GM23338 (cell line): ENCODE data around the gene ATP4A. TPM values are rescaled to one million over a fixed set of nuclear protein-coding genes. Genes with fewer than 3 reads are reported as not detected.

Experiments used
- ATAC-seq: fragments of 200-7000 bp; cut with Tn5 transposase; 3 replicates; pipeline ENCODE4 v1.9.1; 2020
- DNase-seq: peaks from one replicate; pipeline ENCODE4 v3.0.0-alpha.2; 2015; ENCODE audit warnings: low spot score
- H2AFZ ChIP-seq: fragments of 200-600 bp; sonication (generic); 2 replicates; pipeline ENCODE4 v1.8.0; 2016; ENCODE audit warnings: antibody characterized with exemption, mild to moderate bottlenecking, moderate library complexity
- H3F3A ChIP-seq: fragments of 200-600 bp; sonication (generic); replicated peaks from 2 replicates; pipeline ENCODE4 v1.8.0; 2017; ENCODE audit warnings: antibody characterized with exemption, mixed run types, low read depth
- H3K27ac ChIP-seq: fragments of 200-600 bp; sonication (generic); 2 replicates; pipeline ENCODE4 v1.6.1; 2016; ENCODE audit warnings: low read depth
- H3K27me3 ChIP-seq: fragments of 200-600 bp; sonication (generic); 2 replicates; pipeline ENCODE4 v1.8.0; 2016; ENCODE audit warnings: mild to moderate bottlenecking, mixed run types, moderate library complexity; ENCODE audit not compliant: insufficient read depth
- H3K36me3 ChIP-seq: fragments of 200-600 bp; sonication (generic); 2 replicates; pipeline ENCODE4 v1.8.0; 2016; ENCODE audit warnings: mild to moderate bottlenecking; ENCODE audit not compliant: insufficient read depth
- H3K4me1 ChIP-seq: fragments of 200-600 bp; sonication (generic); 2 replicates; pipeline ENCODE4 v1.8.0; 2016; ENCODE audit warnings: mild to moderate bottlenecking, moderate library complexity; ENCODE audit not compliant: insufficient read depth
- H3K4me2 ChIP-seq: fragments of 200-600 bp; sonication (generic); 2 replicates; pipeline ENCODE4 v1.7.1; 2017; ENCODE audit warnings: mixed run types
- H3K4me3 ChIP-seq: fragments of 200-600 bp; sonication (generic); 2 replicates; pipeline ENCODE4 v1.6.1; 2016; ENCODE audit warnings: mixed run types
- H3K79me2 ChIP-seq: fragments of 200-600 bp; sonication (generic); replicated peaks from 2 replicates; pipeline ENCODE4 v1.8.0; 2017; ENCODE audit warnings: mild to moderate bottlenecking; ENCODE audit not compliant: insufficient read depth
- H3K9me2 ChIP-seq: fragments of 200-600 bp; sonication (generic); 2 replicates; pipeline ENCODE4 v1.8.0; 2017; ENCODE audit not compliant: insufficient read depth
- H4K20me1 ChIP-seq: fragments of 200-600 bp; sonication (generic); replicated peaks from 2 replicates; pipeline ENCODE4 v1.8.0; 2017; ENCODE audit warnings: mild to moderate bottlenecking; ENCODE audit not compliant: insufficient read depth
- H3K27ac Mint-ChIP-seq: 2 replicates; pipeline ENCODE4 v1.8.0; 2020; ENCODE audit warnings: inconsistent platforms, mild to moderate bottlenecking, moderate library complexity, mixed read lengths
- H3K27me3 Mint-ChIP-seq: 3 replicates; pipeline ENCODE4 v1.8.0; 2022; ENCODE audit warnings: low read depth, mild to moderate bottlenecking, moderate library complexity, mixed read lengths, inconsistent platforms; ENCODE audit not compliant: insufficient read depth, poor library complexity
- H3K36me3 Mint-ChIP-seq: 3 replicates; pipeline ENCODE4 v1.8.0; 2021; ENCODE audit warnings: low read depth, mild to moderate bottlenecking, inconsistent platforms, moderate library complexity, mixed read lengths
- H3K4me1 Mint-ChIP-seq: 3 replicates; pipeline ENCODE4 v1.8.0; 2020; ENCODE audit warnings: mild to moderate bottlenecking, inconsistent platforms, mixed read lengths
- H3K4me3 Mint-ChIP-seq: 3 replicates; pipeline ENCODE4 v1.8.0; 2021; ENCODE audit warnings: moderate library complexity, mild to moderate bottlenecking, inconsistent platforms, mixed read lengths
- H3K9me3 Mint-ChIP-seq: 3 replicates; pipeline ENCODE4 v1.8.0; 2020; ENCODE audit warnings: moderate library complexity, mild to moderate bottlenecking, inconsistent platforms, mixed read lengths
- CREB1 ChIP-seq: fragments of 250-450 bp; sonication (Bioruptor Pico); IDR thresholded peaks from 2 replicates; pipeline ENCODE4 v1.5.0; 2020; ENCODE audit warnings: low read depth, mild to moderate bottlenecking, moderate library complexity
- EZH2phosphoT487 ChIP-seq: fragments of 200-600 bp; sonication (generic); IDR thresholded peaks from one replicate; pipeline ENCODE4 v1.8.1; 2018; ENCODE audit warnings: antibody characterized with exemption; ENCODE audit not compliant: unreplicated experiment
- NANOG ChIP-seq: IDR thresholded peaks from 2 replicates; pipeline ENCODE4 v1.6.1; 2016; ENCODE audit warnings: antibody characterized with exemption, borderline replicate concordance
- POLR2AphosphoS5 ChIP-seq: IDR thresholded peaks from 2 replicates; pipeline ENCODE4 v1.6.1; 2016; ENCODE audit warnings: antibody characterized with exemption, low read depth
- ZNF114 ChIP-seq: fragments of 250-450 bp; sonication (Bioruptor Pico); IDR thresholded peaks from 2 replicates; pipeline ENCODE4 v1.5.0; 2020; ENCODE audit warnings: mild to moderate bottlenecking, moderate library complexity
- ZNF331 ChIP-seq: fragments of 250-450 bp; sonication (Bioruptor Pico); IDR thresholded peaks from 2 replicates; pipeline ENCODE4 v1.5.0; 2020; ENCODE audit warnings: low read depth, mild to moderate bottlenecking, moderate library complexity
- polyA plus RNA-seq: library from polyadenylated mRNA; unstranded; fragments of >200 nt; fragmentation: Nextera tagmentation; extraction: Ambion mirVana; gene quantifications from 2 replicates; pipeline ENCODE4 v1.2.1, GENCODE V29; 2016
- total RNA-seq: library from RNA; depleted of rRNA; stranded (reverse); fragments of >200 nt; shearing (Covaris generic); gene quantifications from 2 replicates; pipeline ENCODE4 v1.2.3, GENCODE V29; 2014
- TF ChIP-seq, protein P1 (sequence below), 2 experiments: fragments of 200-600 bp in 1 of 2; sonication (generic) in 1 of 2; conservative IDR thresholded peaks; 2 replicates each; pipeline versions ENCODE4 v1.5.1 to v1.6.1; 2016 to 2017; ENCODE audit warnings: antibody characterized with exemption in 2 of 2, low read depth in 2 of 2, mild to moderate bottlenecking in 2 of 2, moderate library complexity in 1 of 2
- TF ChIP-seq, protein P2 (sequence below): IDR thresholded peaks from one replicate; pipeline ENCODE4 v1.6.1; 2018; ENCODE audit warnings: antibody characterized with exemption; ENCODE audit not compliant: unreplicated experiment
- TF ChIP-seq, protein P3 (sequence below): fragments of 250-450 bp; sonication (Bioruptor Pico); IDR thresholded peaks from 2 replicates; pipeline ENCODE4 v1.5.0; 2020; ENCODE audit warnings: mild to moderate bottlenecking, moderate library complexity

ATP4A gene
- total and polyA plus RNA-seq, 2 experiments from 2014 or later: 0.61 to 0.63 TPM

DNA sequence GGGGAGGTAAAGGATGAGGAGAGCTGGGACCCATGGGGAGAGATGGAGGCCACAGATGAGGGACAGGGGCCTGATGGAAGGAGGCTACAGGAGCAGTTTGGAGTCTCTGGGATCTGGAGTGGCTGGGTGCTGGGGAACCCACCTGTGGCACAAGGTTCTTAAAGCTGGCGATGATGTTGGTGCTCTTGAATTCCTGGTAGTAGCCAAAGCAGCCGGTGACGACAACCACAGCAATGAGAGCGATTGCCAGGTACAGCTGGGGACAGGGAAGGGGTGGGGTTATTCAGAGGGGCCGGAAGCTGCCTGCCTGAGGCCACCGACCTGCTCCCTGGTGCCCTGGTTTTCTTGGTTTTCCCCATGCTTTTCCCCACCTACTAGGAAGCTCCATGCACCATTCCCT, 2.8 kb downstream of the ATP4A start (continued):
- TF ChIP-seq, protein P1, sequence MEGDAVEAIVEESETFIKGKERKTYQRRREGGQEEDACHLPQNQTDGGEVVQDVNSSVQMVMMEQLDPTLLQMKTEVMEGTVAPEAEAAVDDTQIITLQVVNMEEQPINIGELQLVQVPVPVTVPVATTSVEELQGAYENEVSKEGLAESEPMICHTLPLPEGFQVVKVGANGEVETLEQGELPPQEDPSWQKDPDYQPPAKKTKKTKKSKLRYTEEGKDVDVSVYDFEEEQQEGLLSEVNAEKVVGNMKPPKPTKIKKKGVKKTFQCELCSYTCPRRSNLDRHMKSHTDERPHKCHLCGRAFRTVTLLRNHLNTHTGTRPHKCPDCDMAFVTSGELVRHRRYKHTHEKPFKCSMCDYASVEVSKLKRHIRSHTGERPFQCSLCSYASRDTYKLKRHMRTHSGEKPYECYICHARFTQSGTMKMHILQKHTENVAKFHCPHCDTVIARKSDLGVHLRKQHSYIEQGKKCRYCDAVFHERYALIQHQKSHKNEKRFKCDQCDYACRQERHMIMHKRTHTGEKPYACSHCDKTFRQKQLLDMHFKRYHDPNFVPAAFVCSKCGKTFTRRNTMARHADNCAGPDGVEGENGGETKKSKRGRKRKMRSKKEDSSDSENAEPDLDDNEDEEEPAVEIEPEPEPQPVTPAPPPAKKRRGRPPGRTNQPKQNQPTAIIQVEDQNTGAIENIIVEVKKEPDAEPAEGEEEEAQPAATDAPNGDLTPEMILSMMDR (conservative IDR thresholded peaks at IDR 0.05; ENCODE audit: low read depth in 2 of 2): no peak
- TF ChIP-seq, protein P2, sequence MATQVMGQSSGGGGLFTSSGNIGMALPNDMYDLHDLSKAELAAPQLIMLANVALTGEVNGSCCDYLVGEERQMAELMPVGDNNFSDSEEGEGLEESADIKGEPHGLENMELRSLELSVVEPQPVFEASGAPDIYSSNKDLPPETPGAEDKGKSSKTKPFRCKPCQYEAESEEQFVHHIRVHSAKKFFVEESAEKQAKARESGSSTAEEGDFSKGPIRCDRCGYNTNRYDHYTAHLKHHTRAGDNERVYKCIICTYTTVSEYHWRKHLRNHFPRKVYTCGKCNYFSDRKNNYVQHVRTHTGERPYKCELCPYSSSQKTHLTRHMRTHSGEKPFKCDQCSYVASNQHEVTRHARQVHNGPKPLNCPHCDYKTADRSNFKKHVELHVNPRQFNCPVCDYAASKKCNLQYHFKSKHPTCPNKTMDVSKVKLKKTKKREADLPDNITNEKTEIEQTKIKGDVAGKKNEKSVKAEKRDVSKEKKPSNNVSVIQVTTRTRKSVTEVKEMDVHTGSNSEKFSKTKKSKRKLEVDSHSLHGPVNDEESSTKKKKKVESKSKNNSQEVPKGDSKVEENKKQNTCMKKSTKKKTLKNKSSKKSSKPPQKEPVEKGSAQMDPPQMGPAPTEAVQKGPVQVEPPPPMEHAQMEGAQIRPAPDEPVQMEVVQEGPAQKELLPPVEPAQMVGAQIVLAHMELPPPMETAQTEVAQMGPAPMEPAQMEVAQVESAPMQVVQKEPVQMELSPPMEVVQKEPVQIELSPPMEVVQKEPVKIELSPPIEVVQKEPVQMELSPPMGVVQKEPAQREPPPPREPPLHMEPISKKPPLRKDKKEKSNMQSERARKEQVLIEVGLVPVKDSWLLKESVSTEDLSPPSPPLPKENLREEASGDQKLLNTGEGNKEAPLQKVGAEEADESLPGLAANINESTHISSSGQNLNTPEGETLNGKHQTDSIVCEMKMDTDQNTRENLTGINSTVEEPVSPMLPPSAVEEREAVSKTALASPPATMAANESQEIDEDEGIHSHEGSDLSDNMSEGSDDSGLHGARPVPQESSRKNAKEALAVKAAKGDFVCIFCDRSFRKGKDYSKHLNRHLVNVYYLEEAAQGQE: no peak
- TF ChIP-seq ZNF114 (CRISPR knock-in tag): no peak
- no peak for TF ChIP-seq EZH2phosphoT487
- TF ChIP-seq ZNF331 (CRISPR knock-in tag): no peak

DNA sequence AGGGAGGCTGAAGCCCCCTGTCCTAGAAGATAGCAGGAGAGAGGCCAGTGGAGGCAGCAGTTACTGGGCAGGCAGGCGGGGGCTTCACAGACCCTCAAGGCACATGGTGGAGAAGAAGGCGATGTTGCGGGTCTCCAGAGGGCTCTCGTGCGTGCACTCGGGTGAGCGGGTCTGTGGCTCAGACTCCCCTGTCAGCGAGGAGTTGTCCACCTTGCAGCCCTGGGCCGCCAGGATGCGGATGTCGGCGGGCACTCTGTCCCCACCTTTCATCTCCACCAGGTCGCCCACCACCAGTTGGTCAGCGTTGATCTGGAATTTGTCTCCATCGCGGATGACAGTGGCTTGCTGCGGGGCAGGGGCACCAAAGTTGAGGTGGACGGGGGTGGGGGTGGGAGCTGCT, 3.2 kb downstream of the ATP4A start:
- Mint-ChIP-seq H3K27ac (no peak overlapping the region), H3K36me3 (no peaks in the 10 kb centered on the region; the same call in 2 of the 3 replicates), H3K9me3 (no peaks in the 10 kb centered on the region; the same call in 1 of the 3 replicates), H3K4me1 (peaks cover 12% of the 10 kb centered on the region), H3K27me3 (peaks cover 26% of the 10 kb centered on the region), H3K4me3 (no peak overlapping the region)
- Histone ChIP-seq H3K9me2 (no peaks in the 10 kb centered on the region), H3K27me3 (peaks cover 10% of the 10 kb centered on the region), H3K4me1 (peaks cover 8% of the 10 kb centered on the region; the same call in 1 of the 2 replicates), H2AFZ (no peak overlapping the region), H3K36me3 (no peaks in the 10 kb centered on the region), H3K27ac (no peak overlapping the region), H3K4me3 (no peak overlapping the region), H3K79me2 (no peaks in the 10 kb centered on the region), H4K20me1 (no peaks in the 10 kb centered on the region), H3K4me2 (no peak overlapping the region), H3F3A (peaks cover 11% of the 10 kb centered on the region; the same call in 1 of the 2 replicates)
- no peak for DNase-seq
- ATAC-seq: no peak
- TF ChIP-seq NANOG (no peak), EZH2phosphoT487 (no peak), CREB1 (no peak), ZNF331 (CRISPR knock-in tag) (no peak), POLR2AphosphoS5 (no peak)
- TF ChIP-seq, protein P3, sequence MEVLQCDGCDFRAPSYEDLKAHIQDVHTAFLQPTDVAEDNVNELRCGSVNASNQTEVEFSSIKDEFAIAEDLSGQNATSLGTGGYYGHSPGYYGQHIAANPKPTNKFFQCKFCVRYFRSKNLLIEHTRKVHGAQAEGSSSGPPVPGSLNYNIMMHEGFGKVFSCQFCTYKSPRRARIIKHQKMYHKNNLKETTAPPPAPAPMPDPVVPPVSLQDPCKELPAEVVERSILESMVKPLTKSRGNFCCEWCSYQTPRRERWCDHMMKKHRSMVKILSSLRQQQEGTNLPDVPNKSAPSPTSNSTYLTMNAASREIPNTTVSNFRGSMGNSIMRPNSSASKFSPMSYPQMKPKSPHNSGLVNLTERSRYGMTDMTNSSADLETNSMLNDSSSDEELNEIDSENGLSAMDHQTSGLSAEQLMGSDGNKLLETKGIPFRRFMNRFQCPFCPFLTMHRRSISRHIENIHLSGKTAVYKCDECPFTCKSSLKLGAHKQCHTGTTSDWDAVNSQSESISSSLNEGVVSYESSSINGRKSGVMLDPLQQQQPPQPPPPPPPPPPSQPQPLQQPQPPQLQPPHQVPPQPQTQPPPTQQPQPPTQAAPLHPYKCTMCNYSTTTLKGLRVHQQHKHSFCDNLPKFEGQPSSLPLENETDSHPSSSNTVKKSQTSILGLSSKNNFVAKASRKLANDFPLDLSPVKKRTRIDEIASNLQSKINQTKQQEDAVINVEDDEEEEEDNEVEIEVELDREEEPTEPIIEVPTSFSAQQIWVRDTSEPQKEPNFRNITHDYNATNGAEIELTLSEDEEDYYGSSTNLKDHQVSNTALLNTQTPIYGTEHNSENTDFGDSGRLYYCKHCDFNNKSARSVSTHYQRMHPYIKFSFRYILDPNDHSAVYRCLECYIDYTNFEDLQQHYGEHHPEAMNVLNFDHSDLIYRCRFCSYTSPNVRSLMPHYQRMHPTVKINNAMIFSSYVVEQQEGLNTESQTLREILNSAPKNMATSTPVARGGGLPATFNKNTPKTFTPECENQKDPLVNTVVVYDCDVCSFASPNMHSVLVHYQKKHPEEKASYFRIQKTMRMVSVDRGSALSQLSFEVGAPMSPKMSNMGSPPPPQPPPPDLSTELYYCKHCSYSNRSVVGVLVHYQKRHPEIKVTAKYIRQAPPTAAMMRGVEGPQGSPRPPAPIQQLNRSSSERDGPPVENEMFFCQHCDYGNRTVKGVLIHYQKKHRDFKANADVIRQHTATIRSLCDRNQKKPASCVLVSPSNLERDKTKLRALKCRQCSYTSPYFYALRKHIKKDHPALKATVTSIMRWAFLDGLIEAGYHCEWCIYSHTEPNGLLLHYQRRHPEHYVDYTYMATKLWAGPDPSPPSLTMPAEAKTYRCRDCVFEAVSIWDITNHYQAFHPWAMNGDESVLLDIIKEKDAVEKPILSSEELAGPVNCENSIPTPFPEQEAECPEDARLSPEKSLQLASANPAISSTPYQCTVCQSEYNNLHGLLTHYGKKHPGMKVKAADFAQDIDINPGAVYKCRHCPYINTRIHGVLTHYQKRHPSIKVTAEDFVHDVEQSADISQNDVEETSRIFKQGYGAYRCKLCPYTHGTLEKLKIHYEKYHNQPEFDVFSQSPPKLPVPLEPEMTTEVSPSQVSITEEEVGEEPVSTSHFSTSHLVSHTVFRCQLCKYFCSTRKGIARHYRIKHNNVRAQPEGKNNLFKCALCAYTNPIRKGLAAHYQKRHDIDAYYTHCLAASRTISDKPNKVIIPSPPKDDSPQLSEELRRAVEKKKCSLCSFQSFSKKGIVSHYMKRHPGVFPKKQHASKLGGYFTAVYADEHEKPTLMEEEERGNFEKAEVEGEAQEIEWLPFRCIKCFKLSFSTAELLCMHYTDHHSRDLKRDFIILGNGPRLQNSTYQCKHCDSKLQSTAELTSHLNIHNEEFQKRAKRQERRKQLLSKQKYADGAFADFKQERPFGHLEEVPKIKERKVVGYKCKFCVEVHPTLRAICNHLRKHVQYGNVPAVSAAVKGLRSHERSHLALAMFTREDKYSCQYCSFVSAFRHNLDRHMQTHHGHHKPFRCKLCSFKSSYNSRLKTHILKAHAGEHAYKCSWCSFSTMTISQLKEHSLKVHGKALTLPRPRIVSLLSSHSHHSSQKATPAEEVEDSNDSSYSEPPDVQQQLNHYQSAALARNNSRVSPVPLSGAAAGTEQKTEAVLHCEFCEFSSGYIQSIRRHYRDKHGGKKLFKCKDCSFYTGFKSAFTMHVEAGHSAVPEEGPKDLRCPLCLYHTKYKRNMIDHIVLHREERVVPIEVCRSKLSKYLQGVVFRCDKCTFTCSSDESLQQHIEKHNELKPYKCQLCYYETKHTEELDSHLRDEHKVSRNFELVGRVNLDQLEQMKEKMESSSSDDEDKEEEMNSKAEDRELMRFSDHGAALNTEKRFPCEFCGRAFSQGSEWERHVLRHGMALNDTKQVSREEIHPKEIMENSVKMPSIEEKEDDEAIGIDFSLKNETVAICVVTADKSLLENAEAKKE (CRISPR knock-in tag): no peak
- TF ChIP-seq, protein P2: no peak
